ENCODE results near the gene SGPP2.
"Not testable (repeated sequence)": the region's sequence is repeated elsewhere in the genome, so short reads cannot be mapped to it uniquely, and the experiment has no call there.

- not testable (repeated sequence) for TF ChIP-seq CTCF, POLR2A, POLR2AphosphoS5 (IDR thresholded peaks at IDR 0.05)
These were observed 160.2 kb downstream of the SGPP2 start for GRCh38 chr2:222584589-222584988.
